GM21360 (cell line): Measurements from ENCODE around the gene EXOC5.
A peak's percentile ranks its signal among the peaks of the same experiment; 100 is the strongest.

Source experiments
- ATAC-seq: cut with Tn5 transposase; IDR thresholded peaks from one replicate; pipeline ENCODE4 v1.9.1; 2021; ENCODE audit warnings: mild to moderate bottlenecking, moderate library complexity; ENCODE audit not compliant: unreplicated experiment

Gene EXOC5

GRCh38 chr14:57268161-57269069 lies at the start of gene EXOC5, which contains the start of gene AP5M1:
TSS of gene EXOC5 (minus strand) at chr14:57268905. CDS start at chr14:57268648, 257 bp downstream.
TSS of gene AP5M1 (plus strand) at chr14:57268971. CDS start at chr14:57269315, 344 bp downstream.
- peak; percentile 88 for ATAC-seq

GRCh38 chr14:57317248-57317833 lies 48.6 kb upstream of the EXOC5 start:
- ATAC-seq = no peak

- ATAC-seq = no peak
These were observed 45.8 kb upstream of the EXOC5 start for GRCh38 chr14:57314396-57315089.

GRCh38 chr14:57302883-57303282 lies 34.2 kb upstream of the EXOC5 start:
- ATAC-seq = no peak

- ATAC-seq = no peak
These were observed 30.8 kb upstream of the EXOC5 start for GRCh38 chr14:57299511-57299910.

- ATAC-seq = no peak
These were observed 29.1 kb upstream of the EXOC5 start for GRCh38 chr14:57297852-57298251.

GRCh38 chr14:57295239-57295638 lies 26.5 kb upstream of the EXOC5 start:
- no peak for ATAC-seq

GRCh38 chr14:57293866-57294837 lies 25.4 kb upstream of the EXOC5 start:
- ATAC-seq = no peak

- no peak for ATAC-seq
These were observed 23.3 kb upstream of the EXOC5 start for GRCh38 chr14:57291692-57292647.

- no peak for ATAC-seq
These were observed 22.0 kb upstream of the EXOC5 start for GRCh38 chr14:57290751-57291150.

GRCh38 chr14:57287745-57288144 lies 19.0 kb upstream of the EXOC5 start:
- ATAC-seq = no peak

GRCh38 chr14:57277062-57277461 lies 8.4 kb upstream of the EXOC5 start:
- no peak for ATAC-seq

GRCh38 chr14:57275023-57275664 lies 6.4 kb upstream of the EXOC5 start:
- no peak for ATAC-seq

GRCh38 chr14:57274551-57274950 lies 5.8 kb upstream of the EXOC5 start:
- no peak for ATAC-seq

GRCh38 chr14:57273236-57273635 lies 4.5 kb upstream of the EXOC5 start:
- ATAC-seq = no peak

GRCh38 chr14:57266065-57266464 lies 2.6 kb downstream of the EXOC5 start:
- no peak for ATAC-seq

- no peak for ATAC-seq
These were observed 6.6 kb downstream of the EXOC5 start for GRCh38 chr14:57262117-57262516.

- ATAC-seq = no peak
These were observed 7.1 kb downstream of the EXOC5 start for GRCh38 chr14:57261604-57262003.

GRCh38 chr14:57259672-57260071 lies 9.0 kb downstream of the EXOC5 start:
- no peak for ATAC-seq
